ENCODE measurements around the gene NPPA.

- TF ChIP-seq CTCF (IDR thresholded peaks at IDR 0.05), result no peak
- TF ChIP-seq POLR2A (IDR thresholded peaks at IDR 0.05), result no peak
These were observed 30.7 kb upstream of the NPPA start for GRCh38 chr1:11878081-11878890.

All from adrenal gland (tissue), 5 donors.